ENCODE results near the gene MAPK8. TPM values are rescaled to one million over a fixed set of nuclear protein-coding genes. Genes with fewer than 3 reads are reported as not detected.

The MAPK8 gene
- total RNA-seq, 4 donors from 2014 or later, result 36.1 to 51.5 (median 46.9) TPM

- ATAC-seq (ENCODE audit: low FRiP score) (no peak), DNase-seq (ENCODE audit: low spot score) (no peak)
- no peak for TF ChIP-seq CTCF (IDR thresholded peaks at IDR 0.05)
Measured at GRCh38 chr10:48463318-48464003, 157.0 kb downstream of the MAPK8 start.

GRCh38 chr10:48464121-48464870 is 157.8 kb downstream of the MAPK8 start:
- ATAC-seq (ENCODE audit: low FRiP score) (no peak), DNase-seq (ENCODE audit: low spot score) (no peak)
- TF ChIP-seq CTCF (IDR thresholded peaks at IDR 0.05), result no peak

- DNase-seq (ENCODE audit: low spot score) (no peak), ATAC-seq (ENCODE audit: low FRiP score) (peak; percentile 37)
Measured at GRCh38 chr10:48464871-48465736, 158.6 kb downstream of the MAPK8 start.

DNA sequence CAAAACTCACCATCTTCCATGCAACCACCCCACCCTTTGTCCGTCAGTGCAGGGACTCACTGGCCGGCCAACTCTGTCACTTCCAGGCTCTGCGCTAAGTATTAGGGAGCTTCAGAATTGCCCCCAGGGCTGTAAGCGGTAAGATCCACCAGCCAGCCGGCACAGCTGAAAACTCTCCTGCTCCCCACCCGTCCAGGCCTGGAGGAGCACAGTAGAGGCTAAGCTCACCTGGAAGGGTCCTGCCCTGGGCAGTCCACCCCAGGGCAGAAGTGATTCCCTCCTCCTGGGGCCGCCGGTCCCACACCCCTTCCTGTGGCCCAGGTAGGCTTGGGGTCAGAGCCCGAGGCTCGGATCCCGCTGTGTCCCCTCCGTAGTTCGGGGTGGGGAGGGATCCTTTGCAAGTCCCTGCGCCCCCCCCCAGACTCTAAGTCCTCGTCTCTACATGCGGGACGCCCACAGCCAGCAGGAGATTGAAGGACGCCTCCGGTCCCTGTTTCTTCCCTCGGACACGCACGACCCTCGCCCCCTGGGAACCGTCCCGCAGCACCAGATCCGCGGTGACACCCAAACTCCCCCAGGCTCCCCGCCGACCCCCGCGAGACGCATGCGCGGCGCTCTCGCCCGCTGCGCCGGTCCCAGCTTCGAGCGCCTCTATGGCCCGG is 159.5 kb downstream of the MAPK8 start:
- DNase-seq (ENCODE audit: low spot score), result no peak
- no peak for TF ChIP-seq CTCF (IDR thresholded peaks at IDR 0.05)
- no peak for ATAC-seq (ENCODE audit: low FRiP score)

More at GRCh38 chr10:48464871-48465736, 158.6 kb downstream of the MAPK8 start:
- TF ChIP-seq CTCF (IDR thresholded peaks at IDR 0.05), result no peak

GRCh38 chr10:48466611-48467240 is 160.2 kb downstream of the MAPK8 start:
- ATAC-seq (ENCODE audit: low FRiP score) (no peak), DNase-seq (ENCODE audit: low spot score) (no peak)
- no peak for TF ChIP-seq CTCF (IDR thresholded peaks at IDR 0.05)

GRCh38 chr10:48467669-48468068 is 161.2 kb downstream of the MAPK8 start:
- no peak for ATAC-seq (ENCODE audit: low FRiP score)
- no peak for DNase-seq (ENCODE audit: low spot score)
- TF ChIP-seq CTCF (IDR thresholded peaks at IDR 0.05), result no peak
